ACHN (cell line): ENCODE results near the gene NRL.

ENCODE experiments used
- DNase-seq: peaks from one replicate; pipeline ENCODE4 v3.0.0-alpha.2; 2015
- in situ Hi-C: cut with HindIII; loops from 2 replicates; pipeline ENCODE4 v1.10.0; 2017; ENCODE audit warnings: low sequenced_read_pairs, low pct_ligation_motif_present, low pct_unique_long_range_greater_than_20kb

Gene NRL

GRCh38 chr14:24092505-24093206 is 22.1 kb downstream of the NRL start:
- in situ Hi-C loops = no loop called here
- DNase-seq = no peak

GRCh38 chr14:24092110-24092504 is 22.6 kb downstream of the NRL start:
- DNase-seq = no peak
- in situ Hi-C loops = no loop called here

GRCh38 chr14:24089890-24090289 is 24.9 kb downstream of the NRL start:
- in situ Hi-C loops = no loop called here

GRCh38 chr14:24088095-24088494 is 26.7 kb downstream of the NRL start:
- in situ Hi-C loops = no loop called here
- DNase-seq = no peak

More at GRCh38 chr14:24089890-24090289, 24.9 kb downstream of the NRL start:
- no peak for DNase-seq

- no peak for DNase-seq
- in situ Hi-C loops = no loop called here
Measured at GRCh38 chr14:24087004-24087403, 27.7 kb downstream of the NRL start.

GRCh38 chr14:24086193-24086955 is 28.4 kb downstream of the NRL start:
- no peak for DNase-seq
- in situ Hi-C loops = no loop called here

- no peak for DNase-seq
- in situ Hi-C loops = no loop called here
Measured at GRCh38 chr14:24085215-24085614, 29.5 kb downstream of the NRL start.

- in situ Hi-C loops = no loop called here
- DNase-seq = no peak
Measured at GRCh38 chr14:24084440-24084839, 30.3 kb downstream of the NRL start.

GRCh38 chr14:24083462-24083861 is 31.3 kb downstream of the NRL start:
- in situ Hi-C loops = no loop called here
- DNase-seq = no peak

GRCh38 chr14:24082411-24083080 is 32.2 kb downstream of the NRL start:
- in situ Hi-C loops = no loop called here
- no peak for DNase-seq

- no peak for DNase-seq
- in situ Hi-C loops = no loop called here
Measured at GRCh38 chr14:24081739-24082211, 33.0 kb downstream of the NRL start.

GRCh38 chr14:24080888-24081738 is 33.6 kb downstream of the NRL start:
- peak; percentile 11 for DNase-seq

GRCh38 chr14:24080142-24080530 is 34.6 kb downstream of the NRL start:
- DNase-seq = no peak
- in situ Hi-C loops = no loop called here

More at GRCh38 chr14:24080888-24081738, 33.6 kb downstream of the NRL start:
- in situ Hi-C loops = no loop called here

- in situ Hi-C loops = no loop called here
- DNase-seq = no peak
Measured at GRCh38 chr14:24079491-24080141, 35.1 kb downstream of the NRL start.

- in situ Hi-C loops = no loop called here
- DNase-seq = no peak
Measured at GRCh38 chr14:24078146-24078545, 36.6 kb downstream of the NRL start.

GRCh38 chr14:24077086-24077485 is 37.7 kb downstream of the NRL start:
- no peak for DNase-seq
- in situ Hi-C loops = no loop called here

- no peak for DNase-seq
- in situ Hi-C loops = no loop called here
Measured at GRCh38 chr14:24076302-24076601, 38.5 kb downstream of the NRL start.
